Measurements from ENCODE around the gene CTNNA3.

The CTNNA3 gene

GRCh38 chr10:67663449-67664087 is 32.4 kb downstream of the CTNNA3 start:
- Histone ChIP-seq H3K4me3 (ENCODE audit: low read depth, low read length) (no peak overlapping the region), H3K36me3 (ENCODE audit: control insufficient read depth in 2 of 2, insufficient read depth in 1 of 2, low read length in 2 of 2) (no peaks in the 10 kb centered on the region), H3K27ac (ENCODE audit: extremely low read depth, low read depth, low read length) (no peak overlapping the region), H3K9me3 (ENCODE audit: control insufficient read depth, insufficient read depth, low read depth, low read length) (no peaks in the 10 kb centered on the region), H3K4me1 (ENCODE audit: control insufficient read depth, insufficient read depth, low read length) (no peaks in the 10 kb centered on the region)
- CTCF ChIA-PET, result interaction anchor here (0.6 to 6.1 kb wide), 4 partner anchors 17 to 125 kb away, joined by 3 to 75 read pairs (median 4); no protein-coding TSS in a partner anchor
- no peak for TF ChIP-seq INSM2 (tag by site-specific recombination; IDR thresholded peaks at IDR 0.05)
- no peak for TF ChIP-seq ZNF561 (tag by site-specific recombination; IDR thresholded peaks at IDR 0.05; ENCODE audit: borderline replicate concordance)
- no peak for TF ChIP-seq ZNF239 (tag by site-specific recombination; IDR thresholded peaks at IDR 0.05)
- POLR2A ChIA-PET, result no interaction called here

DNA sequence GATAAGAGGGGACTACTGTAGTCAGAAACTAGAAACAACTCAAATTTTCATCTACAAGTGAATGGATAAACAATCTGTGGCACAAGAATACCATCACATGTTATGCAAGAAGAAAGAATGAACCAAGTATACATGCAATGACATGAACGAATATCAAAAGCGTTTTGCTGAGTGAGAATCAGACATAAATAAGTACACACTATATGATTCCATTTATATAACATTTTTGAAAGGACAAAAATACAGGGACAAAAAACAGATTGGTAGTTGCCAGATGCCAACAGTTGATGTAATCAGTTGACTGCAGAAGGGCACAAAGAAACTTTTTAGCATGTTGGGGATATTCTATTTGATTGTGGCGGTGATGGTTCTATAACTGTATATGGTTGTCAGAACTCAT is 33.6 kb downstream of the CTNNA3 start:
- no peak for TF ChIP-seq ZNF223 (tag by site-specific recombination; IDR thresholded peaks at IDR 0.05)
- no peak for TF ChIP-seq YY2 (tag by site-specific recombination; IDR thresholded peaks at IDR 0.05)
- no peak for TF ChIP-seq KLF17 (tag by site-specific recombination; IDR thresholded peaks at IDR 0.05)
- no peak for TF ChIP-seq ZNF146 (tag by site-specific recombination; IDR thresholded peaks at IDR 0.05)
- no peak for TF ChIP-seq ZNF311 (tag by site-specific recombination; IDR thresholded peaks at IDR 0.05; ENCODE audit: borderline replicate concordance)
- no peak for TF ChIP-seq MZF1 (tag by site-specific recombination; IDR thresholded peaks at IDR 0.05; ENCODE audit: borderline replicate concordance)
- TF ChIP-seq REST (tag by site-specific recombination; IDR thresholded peaks at IDR 0.05), result no peak
- no peak for TF ChIP-seq KLF10 (tag by site-specific recombination; IDR thresholded peaks at IDR 0.05)
- TF ChIP-seq ZNF623 (tag by site-specific recombination; IDR thresholded peaks at IDR 0.05), result no peak
- no peak for TF ChIP-seq BCL11A (tag by site-specific recombination; IDR thresholded peaks at IDR 0.05; ENCODE audit: low read depth)
- TF ChIP-seq ZNF837 (tag by site-specific recombination; IDR thresholded peaks at IDR 0.05), result no peak
- no peak for TF ChIP-seq ZNF660 (tag by site-specific recombination; IDR thresholded peaks at IDR 0.05)
- TF ChIP-seq SCRT1 (tag by site-specific recombination; IDR thresholded peaks at IDR 0.05; ENCODE audit: borderline replicate concordance), result no peak
- TF ChIP-seq ZNF175 (tag by site-specific recombination; IDR thresholded peaks at IDR 0.05), result no peak
- TF ChIP-seq ZNF513 (tag by site-specific recombination; IDR thresholded peaks at IDR 0.05), result no peak
- TF ChIP-seq ZNF76 (tag by site-specific recombination; IDR thresholded peaks at IDR 0.05; ENCODE audit: borderline replicate concordance, low read depth), result no peak
- TF ChIP-seq, protein P1, sequence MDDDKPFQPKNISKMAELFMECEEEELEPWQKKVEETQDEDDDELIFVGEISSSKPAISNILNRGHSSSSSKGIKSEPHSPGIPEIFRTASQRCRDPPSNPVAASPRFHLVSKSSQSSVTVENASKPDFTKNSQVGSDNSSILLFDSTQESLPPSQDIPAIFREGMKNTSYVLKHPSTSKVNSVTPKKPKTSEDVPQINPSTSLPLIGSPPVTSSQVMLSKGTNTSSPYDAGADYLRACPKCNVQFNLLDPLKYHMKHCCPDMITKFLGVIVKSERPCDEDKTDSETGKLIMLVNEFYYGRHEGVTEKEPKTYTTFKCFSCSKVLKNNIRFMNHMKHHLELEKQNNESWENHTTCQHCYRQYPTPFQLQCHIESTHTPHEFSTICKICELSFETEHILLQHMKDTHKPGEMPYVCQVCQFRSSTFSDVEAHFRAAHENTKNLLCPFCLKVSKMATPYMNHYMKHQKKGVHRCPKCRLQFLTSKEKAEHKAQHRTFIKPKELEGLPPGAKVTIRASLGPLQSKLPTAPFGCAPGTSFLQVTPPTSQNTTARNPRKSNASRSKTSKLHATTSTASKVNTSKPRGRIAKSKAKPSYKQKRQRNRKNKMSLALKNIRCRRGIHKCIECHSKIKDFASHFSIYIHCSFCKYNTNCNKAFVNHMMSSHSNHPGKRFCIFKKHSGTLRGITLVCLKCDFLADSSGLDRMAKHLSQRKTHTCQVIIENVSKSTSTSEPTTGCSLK (tag by site-specific recombination; IDR thresholded peaks at IDR 0.05), result no peak
- no peak for TF ChIP-seq ZNF248 (tag by site-specific recombination; IDR thresholded peaks at IDR 0.05)
- TF ChIP-seq FEZF1 (tag by site-specific recombination; IDR thresholded peaks at IDR 0.05), result no peak
- no peak for TF ChIP-seq ZNF416 (tag by site-specific recombination; IDR thresholded peaks at IDR 0.05)
- CTCF ChIA-PET, result interaction anchor here (1.3 to 6.1 kb wide), 3 partner anchors 35 to 126 kb away, joined by 3 to 75 read pairs (median 5); no protein-coding TSS in a partner anchor
- no peaks in the 10 kb centered on the region for H3K36me3 ChIP-seq (ENCODE audit: control insufficient read depth in 2 of 2, insufficient read depth in 1 of 2, low read length in 2 of 2)
- POLR2A ChIA-PET, result no interaction called here
- no peaks in the 10 kb centered on the region for H3K4me1 ChIP-seq (ENCODE audit: control insufficient read depth, insufficient read depth, low read length)
- no peaks in the 10 kb centered on the region for H3K9me3 ChIP-seq (ENCODE audit: control insufficient read depth, insufficient read depth, low read depth, low read length)
- no peak overlapping the region for H3K4me3 ChIP-seq (ENCODE audit: low read depth, low read length)
- no peak overlapping the region for H3K27ac ChIP-seq (ENCODE audit: extremely low read depth, low read depth, low read length)
